HepG2 (cell line): Measurements from ENCODE around the gene TFPI. TPM values are rescaled to one million over a fixed set of nuclear protein-coding genes. Genes with fewer than 3 reads are reported as not detected.

Experiments
- AKAP8 ChIP-seq: sonication (generic); formaldehyde crosslinking; IDR thresholded peaks from 2 replicates; pipeline ENCODE4 v1.5.1; 2020; ENCODE audit warnings: mild to moderate bottlenecking, missing genetic modification reagents
- GABPA ChIP-seq, 2 experiments: IDR thresholded peaks; 2 replicates each; pipeline ENCODE4 v1.6.1; 2011 to 2016; ENCODE audit warnings: low read depth in 2 of 2, low read length in 1 of 2, missing biosample characterization in 1 of 2, missing genetic modification characterization in 1 of 2
- HMGXB4 ChIP-seq, 2 experiments: sonication (generic) in 1 of 2; formaldehyde crosslinking in 1 of 2; IDR thresholded peaks; 2 replicates each; pipeline versions ENCODE4 v1.4.0 to v1.6.1; 2018 to 2020; ENCODE audit warnings: missing genetic modification reagents in 2 of 2, borderline replicate concordance in 1 of 2, low read depth in 1 of 2, mild to moderate bottlenecking in 1 of 2, missing biosample characterization in 1 of 2
- IKZF5 ChIP-seq: IDR thresholded peaks from 2 replicates; pipeline ENCODE4 v1.6.1; 2018; ENCODE audit warnings: missing genetic modification reagents, mild to moderate bottlenecking, missing compliant biosample characterization
- POGZ ChIP-seq: sonication (generic); formaldehyde crosslinking; IDR thresholded peaks from 2 replicates; pipeline ENCODE4 v1.4.0; 2020; ENCODE audit warnings: mild to moderate bottlenecking, missing genetic modification reagents
- PRMT3 ChIP-seq: sonication (generic); formaldehyde crosslinking; IDR thresholded peaks from 2 replicates; pipeline ENCODE4 v1.8.1; 2022; ENCODE audit warnings: low read depth, mild to moderate bottlenecking, moderate library complexity, missing genetic modification reagents, borderline replicate concordance
- RAD21 ChIP-seq: fragments of 450-650 bp; formaldehyde crosslinking; IDR thresholded peaks from 2 replicates; pipeline ENCODE4 v1.5.0; 2020; ENCODE audit warnings: mild to moderate bottlenecking
- RAD51 ChIP-seq: fragments of 450-650 bp; IDR thresholded peaks from 2 replicates; pipeline ENCODE4 v1.6.1; 2016; ENCODE audit warnings: borderline replicate concordance
- SCMH1 ChIP-seq: sonication (generic); formaldehyde crosslinking; IDR thresholded peaks from 2 replicates; pipeline ENCODE4 v1.9.0; 2021; ENCODE audit warnings: missing genetic modification reagents, mild to moderate bottlenecking, borderline replicate concordance
- SNAI1 ChIP-seq: sonication (generic); formaldehyde crosslinking; IDR thresholded peaks from 2 replicates; pipeline ENCODE4 v1.5.0; 2020; ENCODE audit warnings: mild to moderate bottlenecking, missing genetic modification reagents, borderline replicate concordance
- TP53 ChIP-seq: sonication (generic); formaldehyde crosslinking; conservative IDR thresholded peaks from 2 replicates; pipeline ENCODE4 v1.4.0; 2020; ENCODE audit warnings: missing genetic modification reagents
- UBTF ChIP-seq: sonication (generic); formaldehyde crosslinking; IDR thresholded peaks from 2 replicates; pipeline ENCODE4 v1.4.0; 2020; ENCODE audit warnings: mild to moderate bottlenecking, missing genetic modification reagents
- XBP1 ChIP-seq: sonication (generic); formaldehyde crosslinking; IDR thresholded peaks from 2 replicates; pipeline ENCODE4 v1.5.0; 2020; ENCODE audit warnings: missing genetic modification reagents
- ZNF317 ChIP-seq: sonication (generic); formaldehyde crosslinking; IDR thresholded peaks from 2 replicates; pipeline ENCODE4 v1.5.0; 2020; ENCODE audit warnings: mild to moderate bottlenecking, missing genetic modification reagents
- ZNF468 ChIP-seq: sonication (generic); formaldehyde crosslinking; IDR thresholded peaks from 2 replicates; pipeline ENCODE4 v1.8.0; 2022; ENCODE audit warnings: mild to moderate bottlenecking, moderate library complexity, missing genetic modification reagents
- ZNF781 ChIP-seq: sonication (generic); formaldehyde crosslinking; IDR thresholded peaks from 2 replicates; pipeline ENCODE4 v1.5.1; 2020; ENCODE audit warnings: borderline replicate concordance, mild to moderate bottlenecking, missing genetic modification reagents; ENCODE audit errors: not compliant biosample characterization
- ZXDC ChIP-seq: sonication (generic); formaldehyde crosslinking; IDR thresholded peaks from 2 replicates; pipeline ENCODE4 v1.5.0; 2020; ENCODE audit warnings: mild to moderate bottlenecking, missing genetic modification reagents
- polyA plus RNA-seq, 8 experiments: library from polyadenylated mRNA; depleted of rRNA in 3 of 8; stranded (reverse) in 7 of 8; unstranded in 1 of 8; fragments of >200 nt; fragmentation: Illumina TruSeq in 4 of 8; extraction: Trizol in 4 of 8; gene quantifications; 2 replicates each; pipeline versions ENCODE4 v1.2.1 to v1.2.3, GENCODE V29; 2011 to 2016; ENCODE audit warnings: low read depth in 4 of 8, missing spikeins in 1 of 8, mixed read lengths in 1 of 8; ENCODE audit not compliant: insufficient read depth in 1 of 8
- total RNA-seq, 5 experiments: library from RNA; depleted of rRNA; stranded (reverse); fragments of >200 nt; fragmentation: Illumina TruSeq; extraction: Trizol; gene quantifications; 2 replicates each; pipeline ENCODE4 v1.2.3, GENCODE V29; 2016; ENCODE audit warnings: low read depth in 1 of 5

Gene TFPI
- total and polyA plus RNA-seq, 2 of the 13 experiments (the other 11 are each of a cell fraction or from before 2014, with no cell fraction given), result 301 to 436 TPM

GRCh38 chr2:187461294-187462261 lies 92.7 kb downstream of the TFPI start (continued):
- TF ChIP-seq ZNF468 (CRISPR knock-in tag), result 0 out of 2 replicates have a peak, but pooled peaks have one; percentile 40
- TF ChIP-seq POGZ (CRISPR knock-in tag), result peak; percentile 99
- peak; percentile 54 for TF ChIP-seq RAD21 (CRISPR knock-in tag)
- peak; percentile 84 for TF ChIP-seq UBTF
- TF ChIP-seq IKZF5 (CRISPR knock-in tag), result peak; percentile 70; the same call in 1 of the 2 replicates
- TF ChIP-seq SCMH1 (CRISPR knock-in tag), result no peak
- TF ChIP-seq PRMT3 (CRISPR knock-in tag), result peak; percentile 82; the same call in 1 of the 2 replicates
- TF ChIP-seq SNAI1 (CRISPR knock-in tag), result 0 out of 2 replicates have a peak, but pooled peaks have one; percentile 41
- peak; percentile 71 for TF ChIP-seq GABPA (IDR thresholded peaks at IDR 0.05; ENCODE audit: low read depth, low read length)
- TF ChIP-seq GABPA (CRISPR knock-in tag; IDR thresholded peaks at IDR 0.05; ENCODE audit: low read depth), result peak; percentile 91
- peak; percentile 92; the same call in 1 of the 2 replicates for TF ChIP-seq ZXDC
- peak; percentile 98 for TF ChIP-seq ZNF781
- no peak for TF ChIP-seq TP53 (CRISPR knock-in tag)
- TF ChIP-seq HMGXB4 (CRISPR knock-in tag; IDR thresholded peaks at IDR 0.05; ENCODE audit: borderline replicate concordance in 1 of 2, low read depth in 1 of 2), result peak; percentile 79 to 89
- TF ChIP-seq RAD51, result no peak
- no peak for TF ChIP-seq XBP1 (CRISPR knock-in tag)
- TF ChIP-seq AKAP8 (CRISPR knock-in tag), result no peak
- peak; percentile 86 for TF ChIP-seq ZNF317 (CRISPR knock-in tag)
